Common myeloid progenitor, CD34-positive (primary cell): Measurements from ENCODE around the gene SLC2A11.
"Not testable (repeated sequence)": the region's sequence is repeated elsewhere in the genome, so short reads cannot be mapped to it uniquely, and the experiment has no call there.

Experiments used
- CTCF ChIA-PET: fragments of 350-600 bp; sonication (Branson Sonifier 250); formaldehyde crosslinking; loops from one replicate; lab custom pipeline; 2021; ENCODE audit warnings: antibody characterized with exemption; lab: Charles Lee
- POLR2A ChIA-PET: fragments of 350-600 bp; sonication (Branson Sonifier 250); formaldehyde crosslinking; loops from one replicate; lab custom pipeline; 2021; ENCODE audit warnings: antibody characterized with exemption; lab: Charles Lee
- DNase-seq, 3 donors: peaks; one replicate each; pipeline versions ENCODE4 v3.0.0 to v3.0.0-alpha.2; 2013
- H3K27ac ChIP-seq, 2 experiments: 1 replicate in 1 of 2; 2 replicates in 1 of 2; pipeline ENCODE4 v1.7.0; 2013; ENCODE audit warnings: inconsistent platforms in 2 of 2, low read length in 2 of 2, mild to moderate bottlenecking in 2 of 2, low read depth in 1 of 2, moderate library complexity in 1 of 2; ENCODE audit not compliant: severe bottlenecking in 2 of 2, insufficient read depth in 1 of 2, poor library complexity in 1 of 2
- H3K27me3 ChIP-seq, 5 experiments: replicated peaks in 2 of 5; 1 replicate in 3 of 5; 2 replicates in 2 of 5; pipeline versions ENCODE4 v1.6.1 to v1.7.0; 2013; ENCODE audit warnings: low read length in 4 of 5, mild to moderate bottlenecking in 2 of 5, moderate library complexity in 2 of 5, inconsistent platforms in 1 of 5; ENCODE audit not compliant: insufficient read depth in 5 of 5, control insufficient read depth in 4 of 5
- H3K36me3 ChIP-seq, 4 experiments: 1 replicate in 2 of 4; 2 replicates in 2 of 4; pipeline versions ENCODE4 v1.6.1 to v1.7.0; 2013; ENCODE audit warnings: low read length in 3 of 4, control low read depth in 1 of 4, mild to moderate bottlenecking in 1 of 4; ENCODE audit not compliant: control insufficient read depth in 4 of 4, insufficient read depth in 4 of 4
- H3K4me1 ChIP-seq, 4 experiments: 1 replicate in 3 of 4; 2 replicates in 1 of 4; pipeline versions ENCODE4 v1.6.1 to v1.7.1; 2013; ENCODE audit warnings: low read length in 3 of 4, mild to moderate bottlenecking in 3 of 4, control low read depth in 1 of 4, inconsistent platforms in 1 of 4, moderate library complexity in 1 of 4; ENCODE audit not compliant: control insufficient read depth in 4 of 4, insufficient read depth in 4 of 4; ENCODE audit errors: control extremely low read depth in 1 of 4
- H3K4me3 ChIP-seq, 7 experiments: 1 replicate in 4 of 7; 2 replicates in 3 of 7; pipeline versions ENCODE4 v1.5.1 to v1.7.0; 2013; ENCODE audit warnings: mild to moderate bottlenecking in 7 of 7, low read length in 6 of 7, moderate library complexity in 6 of 7, inconsistent platforms in 2 of 7, low read depth in 2 of 7, control low read depth in 1 of 7; ENCODE audit not compliant: insufficient read depth in 4 of 7, control insufficient read depth in 1 of 7; ENCODE audit errors: extremely low read depth in 1 of 7
- H3K9me3 ChIP-seq, 5 experiments: 1 replicate in 4 of 5; 2 replicates in 1 of 5; pipeline versions ENCODE4 v1.6.1 to v1.7.1; 2013; ENCODE audit warnings: low read length in 4 of 5, mild to moderate bottlenecking in 2 of 5, inconsistent platforms in 1 of 5, low read depth in 1 of 5, moderate library complexity in 1 of 5; ENCODE audit not compliant: control insufficient read depth in 4 of 5, insufficient read depth in 2 of 5; ENCODE audit errors: control extremely low read depth in 1 of 5
- WGBS: methylation state at CpG from one replicate; pipeline ENCODE4 v1.1.5; 2013; ENCODE audit not compliant: insufficient coverage; 5-methylcytosine and 5-hydroxymethylcytosine counted together

The SLC2A11 gene

GRCh38 chr22:23913661-23914353, 56.1 kb downstream of the SLC2A11 start:
- CTCF ChIA-PET = interaction anchor here (0.9 to 5.1 kb wide), 2 partner anchors 20 to 52 kb away, joined by 3 to 21 read pairs; partner anchors contain the start of gene MIF
- Histone ChIP-seq H3K4me3 (peak overlapping the region; percentile 58 to 89 (median 75)), H3K4me1 (peaks cover 6 to 9% (median 8%) of the 10 kb centered on the region in 4 experiments), H3K27me3 (no peaks in the 10 kb centered on the region), H3K9me3 (no peaks in the 10 kb centered on the region), H3K36me3 (peaks cover 0 to 3% (median 0%) of the 10 kb centered on the region in 4 experiments), H3K27ac (peak overlapping the region; percentile 62 to 91)
- POLR2A ChIA-PET = interaction anchor here (0.6 to 1.5 kb wide), 2 partner anchors 19 to 97 kb away, joined by 3 to 4 read pairs; partner anchors contain the start of genes CABIN1 and MIF
- 0% methylated on average over 24 of the region's 44 CpGs for WGBS
- DNase-seq = peak; percentile 98 to 99 (median 99)

- H3K4me1 ChIP-seq = peaks cover 6 to 9% (median 8%) of the 10 kb centered on the region in 4 experiments
- no peak overlapping the region for H3K4me3 ChIP-seq
- 44% methylated on average over 1 of the region's 3 CpGs for WGBS
- H3K9me3 ChIP-seq = no peaks in the 10 kb centered on the region
- no peak overlapping the region for H3K27ac ChIP-seq
- ChIA-PET POLR2A (no interaction called here), CTCF (no interaction called here)
- peaks cover 0 to 3% (median 1%) of the 10 kb centered on the region in 4 experiments for H3K36me3 ChIP-seq
- no peak for DNase-seq
- peaks cover 0 to 2% (median 0%) of the 10 kb centered on the region in 5 experiments for H3K27me3 ChIP-seq
Measured at GRCh38 chr22:23915290-23915689, 57.6 kb downstream of the SLC2A11 start.

GRCh38 chr22:23920267-23920611, 62.6 kb downstream of the SLC2A11 start:
- H3K27me3 ChIP-seq, H3K4me3 ChIP-seq, H3K27ac ChIP-seq, DNase-seq, H3K4me1 ChIP-seq, POLR2A ChIA-PET, CTCF ChIA-PET: not testable (repeated sequence)
- 100% methylated on average over 1 of the region's 1 CpG for WGBS
- H3K36me3 ChIP-seq = peaks cover 5 to 15% (median 9%) of the 10 kb centered on the region in 4 experiments
- peaks cover 0 to 13% (median 7%) of the 10 kb centered on the region in 5 experiments for H3K9me3 ChIP-seq

GRCh38 chr22:23921586-23922201, 64.0 kb downstream of the SLC2A11 start:
- H3K27me3 ChIP-seq, H3K27ac ChIP-seq, H3K4me1 ChIP-seq, DNase-seq, H3K4me3 ChIP-seq, POLR2A ChIA-PET: not testable (repeated sequence)
- Histone ChIP-seq H3K9me3 (peaks cover 0 to 24% (median 15%) of the 10 kb centered on the region in 5 experiments), H3K36me3 (peaks cover 5 to 21% (median 16%) of the 10 kb centered on the region in 4 experiments)
- WGBS = 95% methylated on average over 12 of the region's 13 CpGs
- CTCF ChIA-PET = interaction anchor here (1.0 kb wide), 2 partner anchors 9 to 20 kb away, joined by 3 read pairs; no protein-coding TSS in a partner anchor

- ChIA-PET CTCF (no interaction called here), POLR2A (interaction anchor here (0.6 kb wide), 1 partner anchor 9 kb away, joined by 3 read pairs; no protein-coding TSS in a partner anchor)
- no peak overlapping the region for H3K27ac ChIP-seq
- DNase-seq = peak; percentile 46 to 79 (median 61)
- no peak overlapping the region for H3K4me3 ChIP-seq
- 0% methylated on average over 1 of the region's 2 CpGs for WGBS
- H3K4me1 ChIP-seq = peaks cover 3 to 6% (median 5%) of the 10 kb centered on the region in 4 experiments
- H3K27me3 ChIP-seq = peaks cover 0 to 7% (median 0%) of the 10 kb centered on the region in 5 experiments
- peaks cover 3 to 29% (median 15%) of the 10 kb centered on the region in 5 experiments for H3K9me3 ChIP-seq
- peaks cover 5 to 21% (median 17%) of the 10 kb centered on the region in 4 experiments for H3K36me3 ChIP-seq
Measured at GRCh38 chr22:23922921-23923320, 65.2 kb downstream of the SLC2A11 start.

- Histone ChIP-seq H3K36me3 (peaks cover 2 to 24% (median 20%) of the 10 kb centered on the region in 4 experiments), H3K27ac (no peak overlapping the region), H3K9me3 (peaks cover 3 to 29% (median 15%) of the 10 kb centered on the region in 5 experiments), H3K27me3 (peaks cover 0 to 5% (median 0%) of the 10 kb centered on the region in 5 experiments), H3K4me3 (no peak overlapping the region), H3K4me1 (peaks cover 3 to 6% (median 5%) of the 10 kb centered on the region in 4 experiments)
- ChIA-PET CTCF (no interaction called here), POLR2A (interaction anchor here (0.6 kb wide), 1 partner anchor 130 kb away, joined by 5 read pairs; no protein-coding TSS in a partner anchor)
- 94% methylated on average over 5 of the region's 6 CpGs for WGBS
- peak in 1 of 3 donors; percentile 27 for DNase-seq
Measured at GRCh38 chr22:23925020-23925606, 67.4 kb downstream of the SLC2A11 start.
